Retinal pigment epithelial cell (primary cell): Measurements from ENCODE around the gene MAGEF1.

Experiments
- DNase-seq: peaks from one replicate; pipeline ENCODE4 v3.0.0-alpha.2; 2010; ENCODE audit warnings: low read depth
- H3K4me3 ChIP-seq: 2 replicates; pipeline ENCODE4 v1.5.1; 2011; ENCODE audit warnings: mild to moderate bottlenecking, low read length, control low read depth, moderate library complexity
- TF ChIP-seq, protein P1 (sequence below): conservative IDR thresholded peaks from 2 replicates; pipeline ENCODE4 v1.5.1; 2011; ENCODE audit warnings: low read depth, low read length, control low read depth, inconsistent platforms

Gene MAGEF1

DNA sequence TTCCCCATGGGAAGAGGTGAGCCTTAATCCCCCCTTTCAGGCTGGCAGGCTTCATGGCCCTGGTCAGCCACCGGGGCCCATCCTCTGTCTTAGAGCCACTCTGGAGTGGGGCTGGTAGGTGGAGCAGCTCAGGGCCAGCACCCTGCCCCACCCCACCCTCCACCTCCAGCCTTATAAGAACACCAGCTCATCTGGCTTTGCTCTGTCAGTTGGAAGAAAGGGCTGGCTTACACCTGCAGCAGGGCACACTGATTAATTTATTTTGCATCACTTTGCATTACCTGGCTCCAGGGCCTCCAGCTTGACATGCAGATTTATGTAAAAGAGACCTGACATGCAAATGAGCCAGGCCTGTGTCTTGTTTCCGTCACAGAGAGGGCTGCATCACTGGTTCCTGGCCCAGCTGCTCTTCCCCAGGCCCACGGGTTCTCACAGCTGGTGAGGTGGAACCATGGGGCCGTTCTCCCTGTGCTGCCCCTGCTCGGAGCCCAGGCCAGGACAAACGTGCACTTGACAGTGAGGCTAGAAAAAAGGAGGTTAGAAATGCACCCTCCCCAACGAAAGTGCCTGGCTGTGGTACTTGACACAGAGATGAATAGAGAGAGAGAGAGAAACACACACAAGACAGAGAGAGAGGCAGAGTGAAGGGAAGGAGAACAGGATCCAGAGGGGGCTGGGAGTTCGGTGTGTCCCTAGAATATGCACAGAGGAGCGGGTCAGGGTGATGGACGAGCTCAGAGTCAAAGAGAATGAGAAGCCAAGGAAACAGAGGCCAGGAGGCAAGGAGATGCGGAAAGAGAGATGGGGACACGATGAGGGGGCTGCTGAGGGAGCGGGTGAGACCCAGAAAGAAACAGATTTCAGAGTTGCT, 44.5 kb upstream of the MAGEF1 start:
- no peak for DNase-seq
- TF ChIP-seq, protein P1, sequence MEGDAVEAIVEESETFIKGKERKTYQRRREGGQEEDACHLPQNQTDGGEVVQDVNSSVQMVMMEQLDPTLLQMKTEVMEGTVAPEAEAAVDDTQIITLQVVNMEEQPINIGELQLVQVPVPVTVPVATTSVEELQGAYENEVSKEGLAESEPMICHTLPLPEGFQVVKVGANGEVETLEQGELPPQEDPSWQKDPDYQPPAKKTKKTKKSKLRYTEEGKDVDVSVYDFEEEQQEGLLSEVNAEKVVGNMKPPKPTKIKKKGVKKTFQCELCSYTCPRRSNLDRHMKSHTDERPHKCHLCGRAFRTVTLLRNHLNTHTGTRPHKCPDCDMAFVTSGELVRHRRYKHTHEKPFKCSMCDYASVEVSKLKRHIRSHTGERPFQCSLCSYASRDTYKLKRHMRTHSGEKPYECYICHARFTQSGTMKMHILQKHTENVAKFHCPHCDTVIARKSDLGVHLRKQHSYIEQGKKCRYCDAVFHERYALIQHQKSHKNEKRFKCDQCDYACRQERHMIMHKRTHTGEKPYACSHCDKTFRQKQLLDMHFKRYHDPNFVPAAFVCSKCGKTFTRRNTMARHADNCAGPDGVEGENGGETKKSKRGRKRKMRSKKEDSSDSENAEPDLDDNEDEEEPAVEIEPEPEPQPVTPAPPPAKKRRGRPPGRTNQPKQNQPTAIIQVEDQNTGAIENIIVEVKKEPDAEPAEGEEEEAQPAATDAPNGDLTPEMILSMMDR, result no peak
- no peak overlapping the region for H3K4me3 ChIP-seq

DNA sequence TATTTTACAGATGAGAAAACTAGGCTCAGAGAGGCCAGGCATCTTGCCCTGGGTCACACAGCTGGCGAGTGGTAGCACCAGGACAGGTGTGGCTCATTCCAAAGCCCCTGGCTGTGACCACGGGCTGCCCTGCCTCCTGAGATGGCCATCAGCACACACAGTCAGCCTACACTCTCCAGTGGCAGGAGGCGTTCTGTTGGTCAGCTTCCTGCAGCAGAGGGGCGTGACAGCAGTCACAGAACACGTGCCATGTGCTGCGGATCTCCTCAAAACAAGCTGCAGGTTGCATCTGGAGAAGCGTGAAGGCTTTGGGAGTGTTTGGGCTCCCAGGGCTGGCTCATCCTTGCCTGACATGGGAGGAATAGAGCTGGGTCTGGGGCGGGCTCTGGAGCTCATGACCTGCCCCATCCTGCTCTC, 43.5 kb upstream of the MAGEF1 start:
- no peak for DNase-seq
- no peak overlapping the region for H3K4me3 ChIP-seq
- TF ChIP-seq, protein P1, result no peak

DNA sequence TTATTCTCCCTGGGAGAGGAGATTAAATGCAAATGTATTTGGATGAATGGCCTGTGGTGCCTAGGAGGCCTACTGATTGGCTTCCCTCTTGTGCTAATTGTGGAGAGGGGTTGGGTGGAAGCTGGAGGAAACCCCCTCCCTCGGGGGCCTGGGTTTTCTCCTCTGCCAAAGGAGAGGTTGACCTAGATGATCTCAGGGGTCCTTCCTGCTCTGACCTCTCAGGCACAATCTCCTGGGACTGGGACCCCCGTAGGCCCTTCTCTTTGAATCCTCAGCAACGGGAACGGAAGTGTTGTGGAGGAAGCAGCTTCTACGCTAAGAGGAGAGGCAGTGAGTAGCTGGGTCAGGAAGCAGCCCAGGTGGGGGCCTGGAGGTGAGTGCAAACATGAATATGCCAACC, 40.5 kb upstream of the MAGEF1 start:
- H3K4me3 ChIP-seq, result no peak overlapping the region
- TF ChIP-seq, protein P1, result no peak
- DNase-seq, result no peak

DNA sequence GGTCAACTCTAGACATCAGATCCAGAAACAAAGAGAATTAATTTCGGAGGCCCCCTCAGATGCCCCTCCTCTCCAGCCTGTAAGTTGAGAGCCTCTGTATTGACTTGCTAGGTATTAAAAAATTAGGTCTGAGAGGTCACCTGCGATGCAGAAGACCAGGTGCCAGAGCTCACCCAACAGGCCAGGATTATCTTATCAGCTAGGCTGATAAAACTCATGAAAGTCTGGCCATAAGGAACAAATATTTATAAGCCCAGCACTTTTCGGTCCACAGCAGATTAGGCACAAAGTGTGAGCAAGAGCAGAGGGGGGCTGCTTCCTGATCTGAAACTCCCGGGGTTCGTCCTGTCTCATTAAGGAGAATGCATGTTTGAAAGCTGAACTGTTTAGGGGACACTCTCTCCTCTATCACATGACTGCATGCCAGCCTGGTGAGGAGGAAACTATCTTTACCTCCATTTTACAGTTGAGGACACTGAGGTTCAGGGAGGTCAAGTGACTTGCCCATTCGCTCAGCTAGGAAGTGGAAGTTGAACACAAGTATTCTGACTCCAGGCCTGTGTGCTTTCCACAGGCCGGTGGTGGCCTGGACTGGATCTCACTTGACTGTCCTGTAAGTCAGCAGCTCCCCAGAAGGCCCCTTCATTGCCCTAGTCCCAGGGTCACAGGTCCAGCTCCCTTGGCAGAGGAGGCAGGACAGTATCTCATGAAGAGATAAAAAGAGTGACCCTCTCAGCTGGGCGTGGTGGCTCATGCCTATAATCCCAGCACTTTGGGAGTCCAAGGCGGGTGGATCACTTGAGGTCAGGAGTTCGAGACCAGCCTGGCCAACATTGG, 39.6 kb upstream of the MAGEF1 start:
- TF ChIP-seq, protein P1, result no peak
- H3K4me3 ChIP-seq, result no peak overlapping the region
- no peak for DNase-seq

DNA sequence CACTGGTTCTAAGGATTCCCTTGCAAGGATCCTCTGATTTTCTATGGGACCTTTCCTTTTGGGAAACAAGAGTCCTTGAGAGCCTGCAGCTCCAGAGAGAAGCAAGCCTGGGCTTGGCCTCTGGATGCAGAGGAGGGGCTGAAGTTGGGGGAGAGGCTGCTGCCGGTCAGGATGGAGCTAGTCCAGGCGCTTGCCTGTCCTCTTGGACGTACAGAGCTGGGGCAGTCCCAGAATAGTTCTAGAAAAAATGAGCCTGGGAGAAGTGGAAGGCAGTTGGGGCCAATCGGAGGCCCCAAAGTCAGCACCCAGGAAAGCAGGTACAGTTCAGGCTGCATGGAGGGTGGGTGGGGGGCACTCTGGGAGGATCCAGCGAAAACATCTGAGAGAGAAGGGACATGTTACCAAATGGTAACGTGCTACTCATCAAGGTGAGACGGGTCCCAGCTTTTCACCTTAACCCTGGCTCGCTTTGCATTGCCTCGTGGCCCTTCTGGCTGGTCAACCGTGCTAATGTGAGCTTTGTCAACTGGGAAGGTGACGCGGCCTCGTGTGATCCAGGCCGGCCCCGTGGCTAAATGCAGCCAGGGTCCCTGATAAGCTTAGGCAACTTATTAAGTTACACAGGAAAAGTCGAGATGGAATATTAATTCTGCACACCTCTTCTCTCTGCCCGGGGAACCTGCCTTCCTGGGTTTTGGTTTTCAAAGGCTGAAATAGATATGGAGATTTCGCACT, 38.7 kb upstream of the MAGEF1 start:
- H3K4me3 ChIP-seq, result no peak overlapping the region
- TF ChIP-seq, protein P1, result no peak
- DNase-seq, result no peak

DNA sequence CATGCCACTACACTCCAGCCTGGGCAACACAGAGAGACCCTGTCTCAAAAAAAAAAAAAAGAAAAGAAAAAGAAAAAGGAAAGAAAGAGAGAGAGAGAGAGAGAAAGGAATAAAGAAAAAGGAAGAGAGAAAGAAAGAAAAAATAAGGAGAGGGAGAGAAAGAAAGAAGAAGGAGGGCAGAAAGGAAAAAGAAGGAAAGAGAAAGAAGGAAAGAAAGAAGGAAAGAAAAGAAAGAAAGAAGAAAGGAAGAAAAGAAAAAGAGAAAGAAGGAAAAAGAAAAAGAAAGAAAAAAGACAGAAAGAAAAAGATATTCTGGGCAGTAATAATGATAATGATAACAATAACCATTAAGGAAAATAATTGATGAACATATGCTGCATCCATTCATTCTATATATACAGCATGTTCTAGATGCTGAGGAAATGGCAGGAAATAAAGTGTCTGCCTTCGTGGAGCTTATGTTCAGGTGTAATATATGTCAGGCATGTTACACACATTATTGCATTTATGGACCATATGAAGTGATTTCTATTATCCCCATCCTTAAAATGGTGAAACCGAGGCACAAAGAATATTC, 37.4 kb upstream of the MAGEF1 start:
- TF ChIP-seq, protein P1, result no peak
- DNase-seq, result no peak
- no peak overlapping the region for H3K4me3 ChIP-seq
